Effector memory CD4-positive, alpha-beta T cell (primary cell): Measurements from ENCODE around the gene FUT6.
"Not testable (repeated sequence)": the region's sequence is repeated elsewhere in the genome, so short reads cannot be mapped to it uniquely, and the experiment has no call there.

Experiments
- DNase-seq, 3 donors: peaks; one replicate each; pipeline ENCODE4 v3.0.0-alpha.2; 2020
- H3K27ac ChIP-seq: 2 replicates; pipeline ENCODE4 v1.7.0; 2013; ENCODE audit warnings: mild to moderate bottlenecking, low read length, moderate library complexity; ENCODE audit not compliant: insufficient read depth, poor library complexity, severe bottlenecking
- H3K27me3 ChIP-seq: replicated peaks from 2 replicates; pipeline ENCODE4 v1.7.0; 2013; ENCODE audit warnings: mild to moderate bottlenecking, low read length; ENCODE audit not compliant: insufficient read depth, control insufficient read depth, poor library complexity, severe bottlenecking
- H3K36me3 ChIP-seq: 2 replicates; pipeline ENCODE4 v1.7.0; 2013; ENCODE audit warnings: mild to moderate bottlenecking, low read length, moderate library complexity; ENCODE audit not compliant: control insufficient read depth, insufficient read depth
- H3K4me1 ChIP-seq: 2 replicates; pipeline ENCODE4 v1.7.0; 2013; ENCODE audit warnings: low read length, mild to moderate bottlenecking; ENCODE audit not compliant: control insufficient read depth, insufficient read depth, poor library complexity, severe bottlenecking
- H3K4me3 ChIP-seq: 2 replicates; pipeline ENCODE4 v1.7.0; 2013; ENCODE audit warnings: low read length, low read depth, mild to moderate bottlenecking; ENCODE audit not compliant: insufficient read depth, poor library complexity, severe bottlenecking
- H3K9me3 ChIP-seq: 2 replicates; pipeline ENCODE4 v1.7.0; 2013; ENCODE audit warnings: mild to moderate bottlenecking, low read length, moderate library complexity; ENCODE audit not compliant: control insufficient read depth

FUT6 gene

DNA sequence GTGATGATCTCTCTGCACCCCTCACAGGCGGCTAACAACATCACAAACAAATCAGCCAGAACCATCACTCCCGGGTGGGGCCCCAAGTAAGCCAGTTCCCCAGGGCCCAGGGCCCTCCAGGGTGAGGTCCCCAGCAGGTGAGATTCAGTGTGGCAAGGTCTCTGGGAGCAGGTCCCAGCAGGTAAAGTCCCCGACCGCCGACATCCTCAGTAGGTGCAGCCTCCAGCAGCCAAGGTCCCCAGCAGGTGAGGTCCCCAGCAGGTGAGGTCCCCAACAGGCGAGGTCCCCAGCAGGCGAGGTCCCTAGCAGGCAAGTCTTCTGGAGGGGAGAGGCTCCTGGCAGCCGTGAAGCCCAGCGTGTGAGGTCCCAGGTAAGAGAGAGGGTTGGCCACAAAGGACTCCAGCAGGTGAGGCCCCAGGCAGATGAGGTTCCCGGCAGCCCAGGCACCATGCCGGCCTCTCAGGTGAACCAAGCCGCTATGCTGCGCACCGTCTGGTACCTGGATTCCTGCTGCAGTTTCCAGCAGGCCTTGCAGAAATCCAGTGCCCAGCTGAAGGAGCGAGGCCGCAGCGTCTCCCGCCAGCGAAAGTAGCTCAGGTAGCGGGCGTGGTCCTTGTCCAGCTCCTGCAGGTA lies 3.9 kb upstream of the FUT6 start:
- H3K4me1 ChIP-seq = no peaks in the 10 kb centered on the region
- H3K27ac ChIP-seq = no peak overlapping the region
- H3K9me3 ChIP-seq = no peaks in the 10 kb centered on the region
- DNase-seq = no peak
- H3K27me3 ChIP-seq = no peaks in the 10 kb centered on the region
- no peaks in the 10 kb centered on the region for H3K36me3 ChIP-seq
- H3K4me3 ChIP-seq = no peak overlapping the region

DNA sequence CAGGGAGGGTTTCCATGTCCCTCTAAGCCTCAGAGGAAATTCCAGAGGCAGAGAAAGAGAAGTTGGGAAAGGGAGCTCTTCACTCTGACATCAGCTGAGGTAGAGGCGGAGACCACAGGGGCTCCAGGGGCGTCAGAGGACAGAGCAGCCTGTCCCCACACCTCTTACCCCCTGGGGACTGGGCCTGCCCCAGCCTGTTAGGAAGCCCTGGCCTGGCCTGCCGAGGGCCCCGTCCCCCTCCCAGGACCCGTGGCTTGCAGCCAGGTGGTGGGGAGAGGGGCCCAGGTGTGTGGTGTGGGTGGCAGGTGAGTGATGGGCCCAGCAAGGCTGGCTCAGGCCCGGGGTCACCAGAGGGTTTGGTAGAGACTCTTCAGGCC lies 2.2 kb upstream of the FUT6 start:
- not testable (repeated sequence) for H3K9me3 ChIP-seq, DNase-seq, H3K27ac ChIP-seq, H3K4me3 ChIP-seq, H3K4me1 ChIP-seq, H3K36me3 ChIP-seq, H3K27me3 ChIP-seq

DNA sequence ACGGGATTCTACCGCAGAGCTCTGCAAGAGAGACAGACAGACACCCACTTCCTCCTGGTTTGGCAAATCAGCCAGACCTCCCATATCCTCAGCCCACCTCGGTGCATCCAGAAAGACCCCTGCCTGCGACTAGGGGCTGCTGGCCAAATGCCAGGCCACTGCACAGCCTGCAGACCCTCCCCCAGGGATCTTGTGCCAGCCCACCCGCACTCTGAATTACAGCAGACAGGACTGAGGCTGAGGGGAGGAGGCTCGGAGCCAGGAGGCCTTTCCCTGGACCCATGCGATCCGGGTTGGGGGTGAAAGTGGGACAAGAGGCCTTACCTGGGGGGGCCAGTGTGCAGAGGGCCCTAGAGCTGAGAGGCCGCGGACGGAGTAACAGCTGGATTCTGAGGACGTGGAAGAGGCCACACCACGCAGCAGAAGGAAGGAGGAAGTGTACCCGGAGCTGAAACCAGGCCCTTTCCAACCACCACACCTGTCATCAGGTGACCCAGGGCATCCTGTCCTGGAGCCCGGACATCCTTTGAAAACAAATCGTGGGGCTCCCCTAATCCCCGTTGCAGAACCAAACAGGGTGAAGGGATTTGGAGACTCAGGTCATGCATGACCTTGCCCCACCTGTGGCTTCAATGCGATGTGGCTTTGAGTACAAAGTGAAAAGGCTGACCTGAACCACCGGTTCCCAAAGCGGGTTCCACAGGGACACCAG lies 993 bp downstream of the FUT6 start:
- Histone ChIP-seq H3K27ac (no peak overlapping the region), H3K4me3 (no peak overlapping the region), H3K27me3 (no peaks in the 10 kb centered on the region), H3K4me1 (no peaks in the 10 kb centered on the region), H3K36me3 (no peaks in the 10 kb centered on the region), H3K9me3 (no peaks in the 10 kb centered on the region)
- DNase-seq = no peak

DNA sequence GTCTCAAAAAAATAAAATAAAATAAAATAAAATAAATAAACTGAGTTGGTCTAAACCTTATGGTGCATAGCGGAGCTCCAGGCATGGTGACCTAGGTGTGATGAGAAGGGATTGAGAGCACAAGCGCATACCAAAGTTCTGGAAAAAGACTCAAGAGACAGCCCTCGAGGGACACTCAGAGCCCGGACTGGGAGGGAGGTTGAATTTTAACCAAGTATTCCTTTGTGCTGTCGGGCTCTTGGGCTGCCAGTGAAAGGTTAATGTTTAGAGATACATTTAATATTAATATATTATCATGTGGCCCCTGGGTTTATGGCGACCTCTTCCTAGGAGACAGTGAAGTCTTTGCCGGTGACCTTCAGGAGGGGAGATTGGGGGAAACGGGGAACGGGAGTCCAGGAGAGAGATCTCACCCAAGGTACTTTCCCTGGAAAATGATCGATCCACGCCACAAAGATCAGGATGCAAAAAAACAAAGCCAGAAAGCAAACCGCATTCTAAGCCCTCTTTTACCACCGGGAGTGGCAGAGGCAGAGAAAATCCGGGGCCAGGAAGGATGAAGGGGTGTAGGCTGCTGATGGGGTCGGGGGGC lies 1.6 kb downstream of the FUT6 start:
- no peak for DNase-seq
- Histone ChIP-seq H3K36me3 (no peaks in the 10 kb centered on the region), H3K27me3 (no peaks in the 10 kb centered on the region), H3K9me3 (no peaks in the 10 kb centered on the region), H3K4me1 (no peaks in the 10 kb centered on the region), H3K27ac (no peak overlapping the region), H3K4me3 (no peak overlapping the region)

DNA sequence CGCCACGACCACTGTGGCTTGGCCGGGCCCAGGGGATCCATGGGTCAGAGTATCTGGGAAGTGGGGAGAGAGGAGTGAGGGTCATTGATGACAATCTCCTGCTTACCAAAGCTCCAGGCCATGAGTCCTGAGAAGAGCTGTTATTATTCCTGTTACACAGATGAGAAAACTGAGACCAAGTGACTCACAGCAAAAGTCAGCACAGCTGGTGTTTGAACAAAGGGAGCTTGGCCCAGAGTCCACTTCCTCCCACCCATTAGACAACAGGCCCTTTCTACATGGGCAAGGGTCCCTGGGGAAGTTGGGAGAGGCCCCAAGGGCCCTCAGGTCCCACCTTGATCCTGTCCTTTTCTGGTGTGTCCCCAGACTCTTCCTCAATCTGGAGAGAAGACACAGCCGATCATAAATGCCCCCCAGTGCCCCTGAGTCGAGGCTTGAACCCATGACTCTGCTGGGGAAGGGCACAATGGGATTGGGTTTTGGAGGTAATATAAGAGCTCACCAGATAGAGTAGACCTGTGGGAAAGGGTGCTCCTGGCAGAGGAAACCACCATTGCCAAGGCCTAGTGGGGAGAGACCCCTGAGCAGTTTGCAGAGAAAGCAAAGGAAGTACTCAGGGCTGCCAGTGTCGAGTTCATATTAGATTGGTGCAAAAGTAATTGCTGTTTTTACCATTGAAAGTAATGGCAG lies 6.8 kb downstream of the FUT6 start:
- Histone ChIP-seq H3K4me3 (no peak overlapping the region), H3K27me3 (no peaks in the 10 kb centered on the region), H3K27ac (no peak overlapping the region), H3K9me3 (no peaks in the 10 kb centered on the region), H3K4me1 (peaks cover 12% of the 10 kb centered on the region), H3K36me3 (no peaks in the 10 kb centered on the region)
- no peak for DNase-seq

DNA sequence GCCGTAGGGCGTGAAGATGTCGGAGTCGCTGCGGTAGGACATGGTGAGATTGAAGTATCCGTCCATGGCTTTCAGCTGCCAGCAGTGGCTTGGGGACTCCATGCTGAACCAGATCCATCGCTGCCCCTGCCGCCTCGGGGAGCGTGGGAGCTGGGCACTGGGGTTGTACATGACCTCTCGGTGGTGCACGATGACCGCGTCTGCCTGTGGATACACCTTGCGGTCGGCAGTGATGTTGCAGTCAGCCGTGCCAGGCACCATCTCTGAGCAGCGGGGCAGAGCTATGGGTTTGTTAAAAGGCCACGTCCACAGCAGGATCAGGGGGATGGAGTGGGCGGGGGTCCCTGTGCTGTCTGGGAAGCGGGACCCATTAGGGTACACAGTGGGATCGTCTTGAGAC lies 7.4 kb downstream of the FUT6 start:
- Histone ChIP-seq H3K27ac (no peak overlapping the region), H3K36me3 (no peaks in the 10 kb centered on the region), H3K4me1 (peaks cover 12% of the 10 kb centered on the region), H3K9me3 (no peaks in the 10 kb centered on the region), H3K27me3 (no peaks in the 10 kb centered on the region), H3K4me3 (no peak overlapping the region)
- DNase-seq = no peak

DNA sequence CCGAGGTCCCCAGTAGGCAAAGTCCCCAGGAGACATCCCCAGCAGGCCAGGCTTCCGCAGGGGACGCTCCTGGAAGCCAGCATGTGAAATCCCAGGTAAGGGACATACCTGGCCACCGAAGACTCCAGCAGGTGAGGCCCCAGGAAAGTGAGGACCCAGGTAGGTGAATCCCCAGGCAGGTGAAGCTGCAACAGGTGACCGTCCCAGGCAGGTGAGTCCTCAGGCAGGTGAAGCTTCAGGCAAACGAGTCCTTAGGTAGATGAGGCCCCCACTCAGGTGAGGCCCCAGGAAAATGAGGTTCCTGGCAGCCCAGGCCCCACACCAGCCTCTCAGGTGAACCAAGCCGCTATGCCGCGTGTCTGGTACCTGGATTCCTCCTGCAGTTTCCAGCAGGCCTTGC lies 8.3 kb downstream of the FUT6 start:
- H3K36me3 ChIP-seq = no peaks in the 10 kb centered on the region
- peaks cover 12% of the 10 kb centered on the region for H3K4me1 ChIP-seq
- no peaks in the 10 kb centered on the region for H3K27me3 ChIP-seq
- no peak for DNase-seq
- no peak overlapping the region for H3K27ac ChIP-seq
- H3K9me3 ChIP-seq = no peaks in the 10 kb centered on the region
- no peak overlapping the region for H3K4me3 ChIP-seq

DNA sequence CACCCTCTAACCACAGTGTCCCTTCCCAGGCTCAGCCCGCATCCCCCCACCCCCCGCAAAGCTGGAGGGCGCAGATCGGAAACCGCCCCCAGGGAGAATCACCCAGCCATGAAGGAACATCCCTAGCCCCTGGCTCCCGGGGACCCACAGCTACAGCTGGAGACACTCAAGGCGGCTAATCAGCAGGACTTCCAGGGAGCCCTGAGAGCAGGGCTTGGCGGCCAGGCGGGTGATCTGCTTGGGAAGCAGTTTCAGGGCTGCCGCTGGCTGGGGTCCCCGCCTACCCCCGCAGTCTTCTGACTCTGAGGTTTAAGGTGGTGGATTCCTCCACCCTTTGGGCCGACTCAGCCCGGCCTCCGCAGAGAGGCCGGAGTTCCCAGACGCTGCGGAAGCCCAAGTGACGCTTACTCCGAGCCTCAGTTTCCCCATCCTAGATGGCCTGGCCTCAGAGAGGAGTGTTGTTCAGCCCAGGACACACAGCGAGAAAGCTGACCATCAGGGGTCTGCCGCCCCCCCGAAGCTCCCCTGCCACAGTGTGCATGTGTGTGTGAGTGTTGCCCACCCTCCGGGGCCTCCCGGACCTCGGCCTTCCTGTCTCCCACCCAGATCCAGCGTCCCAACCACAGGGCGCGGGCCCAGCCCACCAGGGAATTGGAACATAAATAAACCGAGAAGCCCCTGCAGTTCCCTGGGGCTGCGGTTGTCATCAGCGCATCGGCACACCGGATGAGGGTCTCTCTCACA lies 9.8 kb downstream of the FUT6 start:
- no peaks in the 10 kb centered on the region for H3K36me3 ChIP-seq
- DNase-seq = no peak
- H3K9me3 ChIP-seq = no peaks in the 10 kb centered on the region
- no peak overlapping the region for H3K4me3 ChIP-seq
- no peaks in the 10 kb centered on the region for H3K27me3 ChIP-seq
- no peak overlapping the region for H3K27ac ChIP-seq
- peaks cover 12% of the 10 kb centered on the region for H3K4me1 ChIP-seq

DNA sequence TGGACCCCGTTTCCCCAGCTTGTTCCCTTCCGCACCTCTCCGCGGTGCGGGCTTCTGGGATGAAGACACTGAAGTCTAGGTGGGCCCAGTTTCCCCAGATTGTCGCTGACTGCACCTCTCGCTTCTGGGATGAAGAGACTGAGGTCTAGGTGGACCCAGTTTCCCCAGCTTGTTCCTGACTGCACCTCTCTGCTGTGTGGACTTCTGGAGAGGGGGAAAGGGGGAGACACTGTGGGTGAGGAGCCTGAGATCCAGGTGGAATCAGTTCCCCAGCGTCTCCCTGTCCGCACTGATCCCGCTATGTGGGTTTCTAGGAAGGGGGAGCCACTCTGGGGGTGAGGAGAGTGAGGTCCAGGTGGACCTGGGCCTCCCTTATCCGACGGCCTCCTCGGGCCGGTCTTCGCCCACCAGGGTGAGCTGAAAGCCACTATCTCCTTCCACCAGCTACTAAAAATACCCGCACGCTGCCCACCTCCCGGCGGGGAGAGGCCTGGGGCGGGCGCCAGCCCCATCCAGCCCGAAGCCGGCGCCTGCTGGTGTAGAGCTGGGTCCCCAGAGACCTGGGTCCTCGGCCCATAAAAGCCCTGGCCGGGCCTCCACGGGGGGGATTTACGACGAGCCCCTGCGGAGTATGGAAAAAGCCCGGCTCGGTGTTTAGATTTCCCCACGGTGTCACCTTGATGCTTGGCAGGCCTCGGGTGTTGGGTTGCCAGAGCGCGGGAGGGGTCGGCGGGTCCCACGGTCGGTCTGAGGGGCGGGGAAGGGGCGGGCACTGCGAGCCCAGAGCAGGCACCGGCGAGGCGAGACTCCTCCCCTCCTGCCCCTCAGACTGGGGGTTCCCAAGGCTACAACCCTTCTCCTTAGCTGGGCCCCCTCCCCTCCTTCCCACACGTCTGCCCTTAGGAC lies 10.6 kb downstream of the FUT6 start:
- Histone ChIP-seq H3K4me3 (peak overlapping the region; percentile 42), H3K4me1 (peaks cover 12% of the 10 kb centered on the region), H3K36me3 (no peaks in the 10 kb centered on the region), H3K9me3 (no peaks in the 10 kb centered on the region), H3K27me3 (no peaks in the 10 kb centered on the region), H3K27ac (peak overlapping the region; percentile 65)
- DNase-seq = peak in 1 of 3 donors; percentile 2
